HG03175 (cell line): ENCODE data around the gene NGEF.
"Not testable (repeated sequence)": the region's sequence is repeated elsewhere in the genome, so short reads cannot be mapped to it uniquely, and the experiment has no call there.

ENCODE experiments used
- ATAC-seq: cut with Tn5 transposase; IDR thresholded peaks from one replicate; pipeline ENCODE4 v1.9.1; 2021; ENCODE audit warnings: mild to moderate bottlenecking, moderate library complexity; ENCODE audit not compliant: unreplicated experiment

Gene NGEF

DNA sequence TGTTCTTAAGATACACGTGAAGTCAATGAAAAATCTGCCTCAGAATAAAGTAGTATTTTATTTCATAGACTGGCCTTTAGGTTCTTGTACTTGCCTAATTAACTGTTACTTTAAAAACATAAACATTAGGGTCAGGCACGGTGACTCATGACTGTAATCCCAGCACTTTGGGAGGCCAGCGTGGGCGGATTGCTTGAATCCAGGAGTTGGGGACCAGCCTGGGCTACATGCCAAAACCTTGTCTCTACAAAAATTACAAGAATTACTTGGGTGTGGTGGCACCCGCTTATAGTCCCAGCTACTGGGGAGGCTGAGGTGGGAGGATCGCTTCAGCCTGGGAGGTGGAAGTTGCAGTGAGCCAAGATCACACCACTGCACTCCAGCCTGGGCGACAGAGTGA, 159.0 kb downstream of the NGEF start:
- ATAC-seq: no peak

DNA sequence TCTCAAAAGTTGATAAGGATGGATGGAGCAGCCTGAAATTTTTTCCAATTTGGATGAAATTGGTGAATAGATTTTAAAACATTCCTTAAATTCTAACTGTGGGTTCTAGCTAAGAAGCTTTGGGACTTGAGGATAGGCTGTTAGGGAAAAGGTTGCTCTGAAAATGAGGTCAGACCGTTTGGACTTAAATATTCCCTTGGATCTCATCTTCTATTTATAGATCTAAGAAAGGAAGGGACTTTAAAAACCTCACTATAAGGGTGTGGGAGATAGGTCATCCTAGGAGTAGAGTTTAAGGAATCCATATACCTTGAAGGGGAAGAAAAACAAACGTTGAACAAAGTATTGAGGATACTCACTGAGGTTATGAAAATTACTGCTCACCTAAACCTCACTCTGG, 160.4 kb downstream of the NGEF start:
- ATAC-seq: no peak

DNA sequence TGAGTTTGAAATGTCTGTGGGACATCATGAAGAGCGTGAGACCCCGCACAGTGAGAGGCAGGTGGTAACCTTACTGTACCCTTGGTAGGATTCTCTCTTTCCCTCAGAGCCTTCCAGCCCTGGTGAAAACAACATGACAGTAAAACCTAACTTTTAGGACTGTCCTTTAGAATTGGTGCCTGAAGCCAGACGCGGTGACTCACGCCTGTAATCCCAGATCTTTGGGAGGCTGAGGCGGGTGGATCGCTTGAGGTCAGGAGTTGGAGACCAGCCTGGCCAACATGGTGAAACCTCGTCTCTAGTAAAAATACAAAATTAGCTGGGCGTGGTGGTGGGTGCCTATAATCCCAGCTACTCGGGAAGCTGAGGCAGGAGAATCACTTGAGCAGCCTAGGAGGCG, 161.0 kb downstream of the NGEF start:
- ATAC-seq: not testable (repeated sequence)

DNA sequence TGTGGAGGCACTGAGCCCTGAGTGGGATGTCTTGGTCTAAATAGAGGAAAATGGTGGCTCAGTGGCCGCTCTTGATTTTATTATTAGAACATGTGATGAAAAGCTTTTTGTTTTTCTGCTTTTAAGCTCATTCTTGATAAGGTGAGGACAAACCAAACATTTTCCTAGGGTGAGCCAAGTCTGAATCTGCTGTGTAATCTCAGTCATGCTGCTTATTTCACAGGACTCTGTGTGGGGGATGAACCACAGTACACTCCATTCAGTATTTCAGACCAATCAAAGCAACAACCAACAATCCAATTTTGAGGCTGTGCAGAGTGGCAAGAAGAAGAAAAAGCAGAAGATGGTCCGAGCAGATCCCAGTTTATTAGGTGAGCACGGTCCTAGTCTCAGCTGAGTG, 163.0 kb downstream of the NGEF start:
- no peak for ATAC-seq

DNA sequence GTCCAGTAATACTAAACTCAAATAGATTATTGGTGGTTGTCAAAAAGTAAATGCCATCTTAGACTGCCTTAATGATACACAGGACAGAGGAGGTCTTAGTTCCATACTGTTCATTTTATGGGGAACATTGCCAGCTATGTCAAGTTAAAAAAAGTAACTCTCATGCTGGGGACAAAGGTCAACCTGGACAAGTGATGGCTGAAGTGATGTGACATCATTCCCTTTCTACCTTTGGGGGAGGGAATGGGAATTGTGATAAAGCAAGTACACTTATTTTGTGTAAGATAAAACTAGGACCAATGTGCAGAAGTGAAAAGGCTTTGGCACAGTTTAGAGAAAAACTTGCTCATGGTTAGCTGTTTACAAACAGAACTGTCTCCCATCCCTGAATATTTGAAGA, 167.0 kb downstream of the NGEF start:
- no peak for ATAC-seq

DNA sequence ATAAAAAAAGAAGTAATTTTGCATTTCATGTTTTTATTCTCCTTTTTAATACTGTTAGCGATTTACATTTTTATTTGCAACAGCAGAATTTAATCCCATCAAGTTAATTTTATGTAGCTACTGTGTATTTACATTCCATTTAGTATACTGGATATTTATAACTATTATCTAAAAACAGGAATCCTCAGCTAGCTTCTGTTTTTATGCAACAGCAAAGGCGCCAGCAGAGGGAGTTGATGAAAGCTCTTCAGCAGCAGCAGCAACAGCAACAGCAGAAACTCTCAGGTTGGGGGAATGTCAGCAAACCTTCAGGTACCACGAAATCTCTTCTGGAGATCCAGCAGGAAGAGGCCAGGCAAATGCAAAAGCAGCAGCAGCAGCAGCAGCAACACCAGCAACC, 169.2 kb downstream of the NGEF start:
- ATAC-seq: no peak

DNA sequence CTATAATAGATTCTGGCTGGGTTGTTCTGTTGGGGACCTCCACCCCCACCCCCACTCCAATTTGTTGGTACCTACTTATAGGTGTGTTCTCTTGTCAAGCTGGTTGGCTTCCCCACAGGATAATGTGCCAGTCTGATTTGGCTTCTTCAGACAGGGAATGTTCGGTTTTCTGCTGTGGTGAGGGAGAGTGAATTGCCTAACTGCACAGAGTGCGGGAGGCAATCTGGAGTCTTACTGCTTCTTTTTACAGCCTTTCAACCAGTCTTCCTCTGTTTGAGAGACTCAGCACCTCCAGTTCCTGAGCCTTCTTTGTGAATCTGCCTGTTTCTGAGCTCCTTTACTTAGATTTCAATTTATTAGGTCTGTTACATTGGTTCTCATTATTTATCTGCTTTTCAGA, 170.4 kb downstream of the NGEF start:
- no peak for ATAC-seq

DNA sequence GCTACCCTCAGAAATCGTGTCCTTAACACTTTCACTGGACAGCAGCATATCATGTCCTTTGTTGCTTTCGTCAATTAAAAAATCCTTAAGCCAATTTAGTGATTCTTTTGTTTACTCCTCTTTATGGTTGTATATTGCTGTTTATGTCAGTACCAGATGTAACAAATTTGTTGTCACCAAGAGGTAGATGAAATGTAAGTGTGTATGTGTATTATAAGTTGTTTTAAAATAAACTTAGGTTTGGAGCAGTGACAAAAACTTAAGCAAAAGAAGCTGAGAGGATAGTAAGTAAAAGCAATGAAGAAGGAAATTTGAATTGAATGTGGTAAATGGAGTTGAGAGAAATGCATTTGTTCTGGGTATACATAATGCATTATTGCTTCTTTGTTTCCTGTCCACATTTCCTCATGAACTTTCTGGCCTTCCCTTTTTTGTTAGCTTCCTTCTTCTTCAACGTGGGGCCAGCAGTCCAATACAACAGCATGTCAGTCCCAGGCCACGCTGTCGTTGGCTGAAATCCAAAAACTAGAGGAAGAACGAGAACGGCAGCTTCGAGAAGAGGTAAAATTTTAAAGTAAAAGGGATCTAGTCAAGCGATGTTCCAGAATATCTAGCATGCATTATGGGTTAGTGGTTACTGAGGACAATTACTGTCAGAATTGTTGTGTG, 173.5 kb downstream of the NGEF start:
- no peak for ATAC-seq

DNA sequence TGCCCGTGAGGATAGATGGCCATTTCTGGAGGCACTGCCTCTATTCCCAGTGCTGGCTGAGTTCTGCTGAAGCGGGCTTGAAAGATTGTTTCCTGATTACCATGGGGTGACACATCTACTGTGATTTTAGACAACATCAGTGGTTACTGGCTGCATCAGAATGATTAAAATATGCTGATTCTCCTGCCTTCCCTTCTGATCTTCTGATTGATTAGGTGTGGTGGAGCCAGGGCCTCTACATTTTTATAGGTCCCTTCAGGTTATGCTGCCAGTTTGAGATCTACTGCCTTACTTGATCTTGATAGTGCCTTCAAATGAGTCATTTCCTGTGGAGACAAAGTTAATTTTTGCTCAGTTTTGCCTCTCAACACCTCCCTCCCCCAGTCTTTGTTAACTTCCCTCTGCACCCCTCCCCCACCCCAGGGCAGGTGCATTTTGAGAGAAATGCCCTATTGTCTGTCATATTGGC, 174.6 kb downstream of the NGEF start:
- ATAC-seq: peak; percentile 91

DNA sequence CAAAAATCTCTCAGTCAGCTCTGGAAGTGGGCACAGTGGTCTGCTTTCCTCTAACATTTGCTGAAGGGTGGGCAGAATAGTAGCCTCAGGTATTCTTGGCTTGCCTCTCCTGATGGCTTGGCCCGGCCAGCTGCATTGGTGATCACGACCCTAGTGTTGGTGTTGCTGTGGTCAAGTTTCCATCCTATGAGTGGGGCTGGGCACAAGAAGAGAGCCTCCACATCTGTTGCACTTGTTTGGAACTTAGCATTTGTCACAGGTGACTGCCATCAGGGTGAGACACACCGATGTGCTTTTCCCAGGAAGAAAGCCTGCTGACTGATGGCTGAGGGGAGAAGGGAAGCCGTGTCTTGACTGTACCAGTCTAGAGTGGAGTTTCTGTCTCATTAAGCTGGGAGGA, 176.1 kb downstream of the NGEF start:
- no peak for ATAC-seq

DNA sequence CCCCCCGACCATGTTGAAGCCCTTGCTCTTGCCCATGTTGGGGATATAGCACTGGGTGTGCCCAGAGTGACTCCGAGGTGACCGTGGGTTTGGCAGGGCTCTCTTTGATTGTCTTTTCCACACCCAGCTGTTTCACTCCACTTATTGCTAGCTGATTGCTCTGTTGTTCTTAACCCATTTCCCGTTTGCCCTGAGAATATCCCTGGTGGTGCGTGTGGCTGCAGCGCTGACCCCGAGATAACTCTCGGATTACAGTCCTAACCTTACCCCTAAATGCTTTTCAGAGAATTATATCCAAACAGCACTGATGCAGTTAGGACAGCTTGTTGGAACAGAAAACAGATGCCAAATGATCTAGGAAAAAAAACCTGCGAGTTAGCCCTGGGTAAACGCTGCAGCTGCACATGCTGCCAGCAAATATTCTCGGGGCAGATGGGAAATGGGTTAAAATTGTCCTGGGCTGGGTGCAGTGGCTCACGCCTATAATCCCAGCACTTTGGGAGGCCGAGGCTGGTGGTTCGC, 177.3 kb downstream of the NGEF start:
- no peak for ATAC-seq

DNA sequence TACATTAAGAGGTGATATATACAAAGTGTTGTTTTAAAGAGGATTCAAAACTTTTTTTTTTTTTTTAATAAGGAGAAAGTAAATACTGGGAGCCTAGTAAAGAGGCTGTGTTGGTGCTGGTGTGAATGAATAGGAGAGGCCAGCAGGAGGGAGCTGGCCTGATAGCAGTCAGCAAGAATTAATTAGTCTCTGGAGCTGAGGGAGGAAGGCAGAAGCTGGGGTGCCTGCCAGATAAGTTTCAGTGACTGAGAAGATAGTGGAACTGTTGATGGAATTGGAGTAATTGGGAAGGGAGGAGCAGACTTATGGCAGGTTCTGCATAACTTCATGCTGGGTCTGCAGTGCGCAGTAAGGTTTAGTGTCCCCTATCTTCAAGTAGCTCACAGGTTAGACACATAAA, 179.2 kb downstream of the NGEF start:
- ATAC-seq: no peak

DNA sequence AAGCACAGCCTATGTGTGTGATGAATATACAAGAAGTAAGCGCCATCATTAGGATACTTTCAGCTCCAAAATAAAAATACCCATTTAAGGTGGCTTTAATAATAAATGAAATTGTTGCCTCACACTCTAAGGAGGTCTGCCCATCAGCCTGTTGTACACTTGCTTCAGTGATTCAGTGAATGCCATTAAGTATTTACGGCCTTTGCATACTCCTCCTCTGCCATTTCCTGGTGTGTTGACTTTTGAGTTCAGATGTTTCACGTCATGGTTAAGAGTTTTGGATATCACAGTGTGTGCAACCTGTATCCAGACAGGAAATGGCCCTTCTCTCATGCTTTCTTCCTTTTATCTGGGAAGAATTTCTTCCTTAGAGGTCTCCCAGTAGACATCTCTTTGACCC, 181.6 kb downstream of the NGEF start:
- ATAC-seq: no peak

DNA sequence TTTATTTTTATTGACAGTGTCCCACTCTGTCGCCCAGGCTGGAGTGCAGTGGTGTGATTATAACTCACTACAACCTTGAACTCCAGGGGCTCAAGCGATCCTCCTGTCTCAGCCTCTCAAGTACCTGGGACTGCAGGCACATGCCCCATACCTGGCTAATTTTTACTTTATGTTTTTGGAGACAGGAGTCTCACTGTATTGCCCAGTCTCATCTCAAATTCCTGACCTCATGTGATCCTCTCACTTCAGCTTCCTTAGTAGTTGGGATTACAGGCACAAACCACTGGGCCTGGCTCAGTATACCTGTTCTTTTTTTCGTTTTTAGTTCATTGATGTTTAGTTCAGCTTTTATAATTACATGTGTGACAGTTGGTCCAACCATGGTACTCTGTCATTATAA, 183.1 kb downstream of the NGEF start:
- ATAC-seq: no peak
